ENCODE measurements around the gene GBE1. TPM values are rescaled to one million over a fixed set of nuclear protein-coding genes. Genes with fewer than 3 reads are reported as not detected.

The GBE1 gene
- total RNA-seq, 1 donor from 2014 or later, result 34.4 TPM

- Histone ChIP-seq H3K4me2 (no peak overlapping the region), H3K4me1 (peaks cover 28% of the 10 kb centered on the region), H3K9me3 (ENCODE audit: low read depth) (no peaks in the 10 kb centered on the region), H4K20me1 (ENCODE audit: low read depth) (no peaks in the 10 kb centered on the region), H2AFZ (replicated peaks) (no peak overlapping the region), H3K27ac (no peak overlapping the region), H3F3A (ENCODE audit: low read depth) (no peaks in the 10 kb centered on the region), H3K79me2 (ENCODE audit: low read depth) (no peaks in the 10 kb centered on the region), H3K4me3 (no peak overlapping the region), H3K36me3 (no peaks in the 10 kb centered on the region), H3K27me3 (no peaks in the 10 kb centered on the region), H3K9ac (no peak overlapping the region)
- no peaks in the 10 kb centered on the region for H3K36me3 Mint-ChIP-seq
- H3K27ac Mint-ChIP-seq, result no peak overlapping the region
- H3K27me3 Mint-ChIP-seq (ENCODE audit: insufficient read depth, low read depth), result peaks cover 3% of the 10 kb centered on the region
- H3K4me1 Mint-ChIP-seq, result peaks cover 11% of the 10 kb centered on the region
- H3K4me3 Mint-ChIP-seq, result no peak overlapping the region
- no peak for TF ChIP-seq EZH2 (IDR thresholded peaks at IDR 0.05)
- TF ChIP-seq EZH2phosphoT487 (IDR thresholded peaks at IDR 0.05), result no peak
- TF ChIP-seq CTCF (IDR thresholded peaks at IDR 0.05), result no peak
- no peak for DNase-seq (ENCODE audit: low spot score)
- H3K9me3 Mint-ChIP-seq, result peaks cover 2% of the 10 kb centered on the region
Observed at GRCh38 chr3:81788610-81789009, 27.2 kb upstream of the GBE1 start.

- Histone ChIP-seq H3K79me2 (ENCODE audit: low read depth) (no peaks in the 10 kb centered on the region), H3K4me3 (no peak overlapping the region), H3K9me3 (ENCODE audit: low read depth) (no peaks in the 10 kb centered on the region), H3K4me1 (peaks cover 28% of the 10 kb centered on the region), H3K9ac (no peak overlapping the region), H3K27ac (no peak overlapping the region), H4K20me1 (ENCODE audit: low read depth) (no peaks in the 10 kb centered on the region), H3F3A (ENCODE audit: low read depth) (no peaks in the 10 kb centered on the region), H2AFZ (replicated peaks) (no peak overlapping the region), H3K36me3 (no peaks in the 10 kb centered on the region), H3K4me2 (no peak overlapping the region), H3K27me3 (no peaks in the 10 kb centered on the region)
- peaks cover 3% of the 10 kb centered on the region for H3K27me3 Mint-ChIP-seq (ENCODE audit: insufficient read depth, low read depth)
- no peaks in the 10 kb centered on the region for H3K36me3 Mint-ChIP-seq
- peaks cover 3% of the 10 kb centered on the region for H3K9me3 Mint-ChIP-seq
- no peak overlapping the region for H3K4me3 Mint-ChIP-seq
- H3K27ac Mint-ChIP-seq, result no peak overlapping the region
- TF ChIP-seq EZH2phosphoT487 (IDR thresholded peaks at IDR 0.05), result no peak
- TF ChIP-seq CTCF (IDR thresholded peaks at IDR 0.05), result no peak
- TF ChIP-seq EZH2 (IDR thresholded peaks at IDR 0.05), result no peak
- H3K4me1 Mint-ChIP-seq, result peaks cover 11% of the 10 kb centered on the region
- no peak for DNase-seq (ENCODE audit: low spot score)
Observed at GRCh38 chr3:81788044-81788443, 26.6 kb upstream of the GBE1 start.

GRCh38 chr3:81782585-81782984 is 21.1 kb upstream of the GBE1 start:
- H3K27ac Mint-ChIP-seq, result no peak overlapping the region
- DNase-seq (ENCODE audit: low spot score), result no peak
- TF ChIP-seq EZH2phosphoT487 (IDR thresholded peaks at IDR 0.05), result no peak
- TF ChIP-seq EZH2 (IDR thresholded peaks at IDR 0.05), result no peak
- no peak for TF ChIP-seq CTCF (IDR thresholded peaks at IDR 0.05)
- peaks cover 28% of the 10 kb centered on the region for H3K9me3 Mint-ChIP-seq
- H4K20me1 ChIP-seq (ENCODE audit: low read depth), result no peaks in the 10 kb centered on the region
- peaks cover 5% of the 10 kb centered on the region for H3K36me3 Mint-ChIP-seq
- H3K79me2 ChIP-seq (ENCODE audit: low read depth), result no peaks in the 10 kb centered on the region
- H2AFZ ChIP-seq (replicated peaks), result no peak overlapping the region
- no peaks in the 10 kb centered on the region for H3K27me3 Mint-ChIP-seq (ENCODE audit: insufficient read depth, low read depth)
- H3K36me3 ChIP-seq, result no peaks in the 10 kb centered on the region
- no peak overlapping the region for H3K4me3 ChIP-seq
- H3K4me1 Mint-ChIP-seq, result no peaks in the 10 kb centered on the region
- H3K9me3 ChIP-seq (ENCODE audit: low read depth), result no peaks in the 10 kb centered on the region
- no peak overlapping the region for H3K4me2 ChIP-seq
- no peak overlapping the region for H3K4me3 Mint-ChIP-seq
- H3K27me3 ChIP-seq, result no peaks in the 10 kb centered on the region
- H3K9ac ChIP-seq, result no peak overlapping the region
- H3F3A ChIP-seq (ENCODE audit: low read depth), result no peaks in the 10 kb centered on the region
- H3K4me1 ChIP-seq, result no peaks in the 10 kb centered on the region
- no peak overlapping the region for H3K27ac ChIP-seq

Measured in neural progenitor cell (in vitro differentiated cells).